Urinary bladder (tissue), 4 donors: ENCODE data around the gene TGFBR3. TPM values are rescaled to one million over a fixed set of nuclear protein-coding genes. Genes with fewer than 3 reads are reported as not detected.

ENCODE experiments used
- DNase-seq: peaks from one replicate; pipeline ENCODE4 v3.0.0-alpha.2; 2015; ENCODE audit errors: extremely low spot score
- H3K27ac ChIP-seq: one replicate; pipeline ENCODE4 v1.5.1; 2013; ENCODE audit warnings: low read depth, mild to moderate bottlenecking, moderate library complexity
- H3K36me3 ChIP-seq: one replicate; pipeline ENCODE4 v1.6.1; 2013; ENCODE audit warnings: mild to moderate bottlenecking, moderate library complexity; ENCODE audit not compliant: insufficient read depth
- H3K4me1 ChIP-seq: one replicate; pipeline ENCODE4 v1.6.1; 2013; ENCODE audit warnings: mild to moderate bottlenecking, moderate library complexity; ENCODE audit not compliant: insufficient read depth
- H3K4me3 ChIP-seq: one replicate; pipeline ENCODE4 v1.5.1; 2013; ENCODE audit warnings: low read depth, low read length
- WGBS: extraction: QIAGEN DNeasy Blood & Tissue Kit; methylation state at CpG from one replicate; pipeline ENCODE4 v1.1.7; 2013; 5-methylcytosine and 5-hydroxymethylcytosine counted together
- polyA plus RNA-seq: library from polyadenylated mRNA; stranded (reverse); fragments of 200-250 nt; gene quantifications from one replicate; pipeline ENCODE4 v1.2.3, GENCODE V29; 2013
- total RNA-seq: library from RNA; depleted of rRNA; stranded (reverse); fragments of >200 nt; gene quantifications from one replicate; pipeline ENCODE4 v1.2.3, GENCODE V29; 2014
- donor health status: healthy with polysubstance abuse.
- donor health status: healthy.

TGFBR3 gene
- total and polyA plus RNA-seq, 2 donors = 94.8 to 131 TPM

DNA sequence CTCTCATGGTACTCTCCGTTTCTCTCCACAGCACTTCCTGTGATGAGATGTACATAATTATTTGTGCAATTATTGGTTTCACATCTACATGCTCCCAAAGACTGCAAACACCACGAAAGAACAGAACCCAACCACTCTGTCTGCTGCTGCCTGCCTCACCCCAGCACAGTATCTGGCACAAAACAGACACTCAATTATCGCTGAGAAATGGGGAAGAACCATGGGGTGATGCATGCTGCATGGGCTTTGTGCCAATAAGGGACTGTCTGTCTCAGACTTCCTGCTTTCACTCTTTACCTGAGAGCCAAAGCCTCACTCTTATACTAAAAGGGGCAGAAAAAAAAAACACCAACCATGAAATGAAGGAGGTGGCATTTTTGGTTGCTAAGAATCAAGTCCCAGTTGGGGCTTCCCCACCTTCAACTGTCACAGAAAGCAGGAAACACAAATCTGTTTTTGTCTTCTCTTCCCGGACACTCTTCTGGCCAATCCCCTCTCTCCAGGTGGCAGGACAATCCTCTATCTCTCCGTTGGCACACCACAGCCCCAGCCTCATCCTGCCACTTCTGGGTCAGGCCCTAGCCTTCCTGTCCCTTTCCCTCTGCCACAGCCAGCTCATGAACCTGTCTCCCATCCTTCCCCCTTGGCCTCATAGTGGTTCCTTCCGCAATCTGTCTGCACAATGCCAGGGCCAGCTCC lies 82.0 kb downstream of the TGFBR3 start:
- WGBS = 61% methylated on average over 6 of the region's 6 CpGs
- DNase-seq = no peak
- Histone ChIP-seq H3K4me3 (no peak overlapping the region), H3K4me1 (peaks cover 2% of the 10 kb centered on the region), H3K36me3 (no peaks in the 10 kb centered on the region), H3K27ac (peak overlapping the region; percentile 83)

DNA sequence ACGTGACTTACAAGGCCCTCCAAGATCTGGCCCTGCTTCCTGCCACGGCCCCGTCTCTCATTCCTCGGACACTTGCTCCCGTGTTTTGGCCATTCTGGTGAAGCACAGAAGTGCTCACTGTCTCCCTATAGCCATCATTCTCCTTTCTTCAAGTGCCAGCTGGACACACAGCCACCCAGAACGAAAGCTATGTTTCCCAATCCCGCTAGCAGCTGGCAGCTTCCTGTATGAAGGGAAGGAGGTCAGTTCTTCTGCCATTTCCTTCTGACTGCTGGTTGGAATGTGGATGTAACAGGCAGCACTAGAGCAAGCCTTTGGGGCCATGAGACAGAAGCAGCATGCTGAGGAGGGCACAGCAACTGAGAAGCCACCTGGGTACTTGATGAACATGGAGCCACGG lies 82.8 kb downstream of the TGFBR3 start:
- Histone ChIP-seq H3K36me3 (no peaks in the 10 kb centered on the region), H3K4me1 (peaks cover 4% of the 10 kb centered on the region), H3K27ac (no peak overlapping the region), H3K4me3 (no peak overlapping the region)
- WGBS = 72% methylated on average over 8 of the region's 8 CpGs
- DNase-seq = no peak

DNA sequence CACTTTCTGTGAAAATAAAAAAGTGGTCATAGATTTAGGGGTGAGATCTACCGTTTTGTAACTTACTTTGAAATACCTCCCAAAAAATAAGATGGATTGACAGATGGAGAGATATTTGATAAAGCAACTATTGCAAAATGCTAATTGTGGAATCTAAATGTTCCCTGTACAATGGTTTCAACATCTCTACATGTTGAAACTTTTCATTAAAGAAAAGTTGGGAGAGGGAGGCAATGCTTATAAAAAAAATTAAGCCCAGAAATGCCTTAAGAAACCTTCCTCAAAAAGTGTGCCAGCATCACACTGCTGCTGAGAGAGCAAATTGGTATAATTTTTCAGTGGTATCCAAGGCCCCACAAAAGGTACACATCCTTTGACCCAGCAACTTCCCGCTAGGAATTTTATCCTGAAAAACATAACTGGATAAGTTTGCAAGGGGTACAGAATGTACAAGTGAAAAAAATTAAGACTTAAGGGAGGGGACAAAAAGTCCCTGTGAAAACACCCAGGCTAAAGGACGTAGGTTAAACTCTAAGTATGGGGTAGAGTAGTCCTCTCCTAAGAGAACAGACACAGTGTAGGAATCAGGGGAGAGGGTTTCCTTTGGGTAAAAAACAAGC lies 84.3 kb downstream of the TGFBR3 start:
- 88% methylated on average over 3 of the region's 3 CpGs for WGBS
- Histone ChIP-seq H3K4me1 (peaks cover 4% of the 10 kb centered on the region), H3K4me3 (no peak overlapping the region), H3K27ac (no peak overlapping the region), H3K36me3 (no peaks in the 10 kb centered on the region)
- DNase-seq = no peak

- peaks cover 4% of the 10 kb centered on the region for H3K4me1 ChIP-seq
Measured at GRCh38 chr1:91799863-91800262, 86.1 kb downstream of the TGFBR3 start.

DNA sequence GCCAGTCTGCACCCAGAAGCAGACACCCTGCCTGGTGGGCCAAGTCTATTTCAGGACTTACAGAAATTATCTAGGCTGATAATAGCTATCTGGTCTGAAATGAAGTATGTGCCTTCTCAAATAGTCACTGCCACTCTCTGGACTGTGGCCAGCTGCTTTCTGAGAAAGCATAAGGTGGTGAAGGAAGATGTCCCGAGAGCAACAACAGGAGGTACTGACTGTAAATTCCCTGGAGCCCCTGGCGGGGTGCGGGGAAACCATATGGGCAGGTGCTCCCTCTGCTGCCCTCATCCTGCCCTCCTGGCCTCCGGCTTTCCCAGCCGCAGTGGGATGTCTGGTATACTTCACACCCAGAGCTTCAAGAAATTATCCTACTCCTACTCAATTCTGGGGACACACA lies 86.8 kb downstream of the TGFBR3 start:
- no peak overlapping the region for H3K4me3 ChIP-seq
- WGBS = 59% methylated on average over 5 of the region's 5 CpGs
- DNase-seq = no peak
- H3K4me1 ChIP-seq = peaks cover 4% of the 10 kb centered on the region
- H3K27ac ChIP-seq = no peak overlapping the region
- no peaks in the 10 kb centered on the region for H3K36me3 ChIP-seq

More at GRCh38 chr1:91799863-91800262, 86.1 kb downstream of the TGFBR3 start:
- DNase-seq = no peak
- Histone ChIP-seq H3K4me3 (no peak overlapping the region), H3K36me3 (no peaks in the 10 kb centered on the region), H3K27ac (no peak overlapping the region)
- WGBS = 81% methylated on average over 3 of the region's 3 CpGs

- Histone ChIP-seq H3K4me1 (peaks cover 4% of the 10 kb centered on the region), H3K36me3 (no peaks in the 10 kb centered on the region), H3K27ac (no peak overlapping the region), H3K4me3 (no peak overlapping the region)
- 31% methylated on average over 2 of the region's 2 CpGs for WGBS
- no peak for DNase-seq
Measured at GRCh38 chr1:91798740-91799139, 87.2 kb downstream of the TGFBR3 start.

- no peak for DNase-seq
- Histone ChIP-seq H3K27ac (no peak overlapping the region), H3K36me3 (no peaks in the 10 kb centered on the region), H3K4me1 (peaks cover 4% of the 10 kb centered on the region), H3K4me3 (no peak overlapping the region)
- whole genome bisulfite sequencing = 77% methylated on average over 5 of the region's 5 CpGs
Measured at GRCh38 chr1:91798241-91798648, 87.7 kb downstream of the TGFBR3 start.

- WGBS = 93% methylated on average over 1 of the region's 1 CpG
- H3K4me3 ChIP-seq = no peak overlapping the region
- no peaks in the 10 kb centered on the region for H3K36me3 ChIP-seq
- H3K27ac ChIP-seq = no peak overlapping the region
- H3K4me1 ChIP-seq = peaks cover 6% of the 10 kb centered on the region
- no peak for DNase-seq
Measured at GRCh38 chr1:91797164-91797563, 88.8 kb downstream of the TGFBR3 start.

- DNase-seq = no peak
- Histone ChIP-seq H3K27ac (no peak overlapping the region), H3K36me3 (no peaks in the 10 kb centered on the region), H3K4me1 (peaks cover 6% of the 10 kb centered on the region), H3K4me3 (no peak overlapping the region)
- 85% methylated on average over 4 of the region's 4 CpGs for WGBS
Measured at GRCh38 chr1:91796390-91796654, 89.6 kb downstream of the TGFBR3 start.

GRCh38 chr1:91795591-91796389 lies 90.2 kb downstream of the TGFBR3 start:
- 47% methylated on average over 7 of the region's 7 CpGs for WGBS
- H3K36me3 ChIP-seq = no peaks in the 10 kb centered on the region
- no peak overlapping the region for H3K4me3 ChIP-seq
- peaks cover 6% of the 10 kb centered on the region for H3K4me1 ChIP-seq
- no peak for DNase-seq
- H3K27ac ChIP-seq = no peak overlapping the region

DNA sequence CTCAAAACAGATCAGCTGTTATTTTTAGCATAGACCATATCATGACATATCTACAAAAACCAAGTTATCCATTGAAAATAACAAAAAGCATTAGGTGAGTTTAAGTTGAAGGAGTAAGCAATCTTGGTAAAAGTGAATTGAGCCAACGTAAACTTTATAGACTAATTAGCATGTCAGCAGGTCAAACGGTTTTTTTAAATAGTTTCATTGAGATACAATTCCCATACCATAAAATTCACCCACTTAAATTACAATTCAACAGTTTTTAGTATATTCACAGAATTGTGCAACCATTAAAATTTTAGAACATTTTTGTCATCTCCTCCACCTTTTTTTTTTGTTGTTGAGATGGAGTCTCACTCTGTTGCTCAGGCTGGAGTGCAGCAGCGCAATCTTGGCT lies 92.1 kb downstream of the TGFBR3 start:
- no peak for DNase-seq
- H3K27ac ChIP-seq = no peak overlapping the region
- peaks cover 6% of the 10 kb centered on the region for H3K4me1 ChIP-seq

GRCh38 chr1:91793189-91793588 lies 92.8 kb downstream of the TGFBR3 start:
- Histone ChIP-seq H3K4me1 (peaks cover 4% of the 10 kb centered on the region), H3K27ac (no peak overlapping the region), H3K36me3 (no peaks in the 10 kb centered on the region), H3K4me3 (no peak overlapping the region)
- no peak for DNase-seq
- 89% methylated on average over 5 of the region's 5 CpGs for WGBS

More for the DNA sequence above, 92.1 kb downstream of the TGFBR3 start:
- WGBS = 89% methylated on average over 3 of the region's 3 CpGs
- no peaks in the 10 kb centered on the region for H3K36me3 ChIP-seq
- no peak overlapping the region for H3K4me3 ChIP-seq

- WGBS = 32% methylated on average over 8 of the region's 8 CpGs
- DNase-seq = no peak
- Histone ChIP-seq H3K36me3 (no peaks in the 10 kb centered on the region), H3K4me3 (no peak overlapping the region), H3K27ac (no peak overlapping the region), H3K4me1 (peaks cover 4% of the 10 kb centered on the region)
Measured at GRCh38 chr1:91792489-91793071, 93.4 kb downstream of the TGFBR3 start.
